ENCODE measurements around the gene MYO16. TPM values are rescaled to one million over a fixed set of nuclear protein-coding genes. Genes with fewer than 3 reads are reported as not detected.

The MYO16 gene
- total and polyA plus RNA-seq, 2 of the 4 experiments (the other 2 are of a cell fraction): under 0.01 to 0.03 TPM

DNA sequence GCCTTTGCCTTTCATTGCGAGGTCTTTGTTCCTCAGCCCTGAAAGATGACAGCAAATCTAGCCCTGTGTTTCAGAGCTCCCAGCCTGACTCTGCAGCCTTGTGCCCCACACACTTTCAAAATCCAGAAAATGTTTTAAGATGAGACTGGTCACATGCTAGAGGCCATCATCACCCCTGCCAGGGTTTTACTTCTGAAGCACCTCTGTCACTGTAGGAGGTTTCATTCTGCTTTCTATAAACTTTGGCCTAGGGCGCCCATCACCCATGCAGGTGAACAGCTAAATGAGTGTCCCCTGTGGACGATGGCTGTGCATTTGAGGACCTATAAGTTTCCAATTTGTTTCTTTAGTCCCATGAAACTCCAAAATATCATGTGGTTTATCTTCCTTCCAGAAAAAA, 574.2 kb downstream of the MYO16 start:
- POLR2A ChIA-PET (ENCODE audit: unreplicated experiment): no interaction called here
- no peak overlapping the region for H4K91ac ChIP-seq (ENCODE audit: insufficient read depth, low read depth, low read length)
- no peak overlapping the region for H2AK5ac ChIP-seq (ENCODE audit: low read depth, low read length)
- H4K8ac ChIP-seq (ENCODE audit: low read depth in 2 of 2, low read length in 2 of 2): no peak overlapping the region; a peak in 1 of 4 replicates
- no peak for DNase-seq
- H3K36me3 ChIP-seq (ENCODE audit: control insufficient read depth, insufficient read depth, low read length): no peaks in the 10 kb centered on the region
- H3K27me3 ChIP-seq (ENCODE audit: control insufficient read depth, insufficient read depth, low read length): no peaks in the 10 kb centered on the region
- CTCF ChIA-PET: no interaction called here
- H3K9me1 ChIP-seq (ENCODE audit: insufficient read depth, low read length): peaks cover 2% of the 10 kb centered on the region
- ATAC-seq (ENCODE audit: low read depth): no peak
- no peak overlapping the region for H3K4me3 ChIP-seq (ENCODE audit: insufficient read depth, low read depth, low read length)
- H3K4me2 ChIP-seq (ENCODE audit: low read depth, low read length): no peak overlapping the region
- H2BK15ac ChIP-seq (ENCODE audit: low read depth, low read length): no peak overlapping the region; the same call in 2 of the 3 replicates
- H3K56ac ChIP-seq (ENCODE audit: extremely low read depth, insufficient read depth, low read length): no peak overlapping the region
- no peak overlapping the region for H4K5ac ChIP-seq (ENCODE audit: low read depth, low read length)
- dilution Hi-C loops (cut with HindIII; ENCODE audit: low sequenced_read_pairs, unreplicated experiment): no loop called here
- in situ Hi-C loops (cut with MboI; ENCODE audit: low sequenced_read_pairs): no loop called here
- no peak overlapping the region for H2BK5ac ChIP-seq (ENCODE audit: low read depth, low read length, poor library complexity, severe bottlenecking)
- H3K27ac ChIP-seq (ENCODE audit: insufficient read depth, low read length): no peak overlapping the region
- H2AK9ac ChIP-seq (replicated peaks; ENCODE audit: low read depth, low read length, poor library complexity): no peak overlapping the region
- H3K79me1 ChIP-seq (ENCODE audit: low read depth in 1 of 2, low read length in 2 of 2): no peaks in the 10 kb centered on the region
- TF ChIP-seq CEBPB (IDR thresholded peaks at IDR 0.05; ENCODE audit: low read depth, low read length) (no peak), NFE2L2 (IDR thresholded peaks at IDR 0.05; ENCODE audit: low read depth, low read length) (no peak), FOS (IDR thresholded peaks at IDR 0.05; ENCODE audit: low read depth, low read length) (no peak), MAFK (IDR thresholded peaks at IDR 0.05; ENCODE audit: low read depth, low read length) (no peak), CHD1 (IDR thresholded peaks at IDR 0.05; ENCODE audit: low read depth, low read length) (no peak)
- TF ChIP-seq, protein P1, sequence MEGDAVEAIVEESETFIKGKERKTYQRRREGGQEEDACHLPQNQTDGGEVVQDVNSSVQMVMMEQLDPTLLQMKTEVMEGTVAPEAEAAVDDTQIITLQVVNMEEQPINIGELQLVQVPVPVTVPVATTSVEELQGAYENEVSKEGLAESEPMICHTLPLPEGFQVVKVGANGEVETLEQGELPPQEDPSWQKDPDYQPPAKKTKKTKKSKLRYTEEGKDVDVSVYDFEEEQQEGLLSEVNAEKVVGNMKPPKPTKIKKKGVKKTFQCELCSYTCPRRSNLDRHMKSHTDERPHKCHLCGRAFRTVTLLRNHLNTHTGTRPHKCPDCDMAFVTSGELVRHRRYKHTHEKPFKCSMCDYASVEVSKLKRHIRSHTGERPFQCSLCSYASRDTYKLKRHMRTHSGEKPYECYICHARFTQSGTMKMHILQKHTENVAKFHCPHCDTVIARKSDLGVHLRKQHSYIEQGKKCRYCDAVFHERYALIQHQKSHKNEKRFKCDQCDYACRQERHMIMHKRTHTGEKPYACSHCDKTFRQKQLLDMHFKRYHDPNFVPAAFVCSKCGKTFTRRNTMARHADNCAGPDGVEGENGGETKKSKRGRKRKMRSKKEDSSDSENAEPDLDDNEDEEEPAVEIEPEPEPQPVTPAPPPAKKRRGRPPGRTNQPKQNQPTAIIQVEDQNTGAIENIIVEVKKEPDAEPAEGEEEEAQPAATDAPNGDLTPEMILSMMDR (conservative IDR thresholded peaks at IDR 0.05; ENCODE audit: low read depth, low read length): no peak
- H3K4ac ChIP-seq (ENCODE audit: low read depth, low read length): no peak overlapping the region
- no peak overlapping the region for H3K14ac ChIP-seq (replicated peaks; ENCODE audit: low read depth, low read length)
- H4K20me1 ChIP-seq (ENCODE audit: insufficient read depth, low read length): no peaks in the 10 kb centered on the region
- 0 out of 2 replicates have a peak overlapping the region, but pooled peaks have one; percentile 25 for H2BK20ac ChIP-seq (ENCODE audit: low read depth, low read length)
- no peak overlapping the region for H2AFZ ChIP-seq (replicated peaks; ENCODE audit: low read length, poor library complexity)
- BruUV-seq (replicated peaks): no TSS peak
- no peaks in the 10 kb centered on the region for H3K9me3 ChIP-seq (ENCODE audit: control insufficient read depth, insufficient read depth, low read length)
- no peak overlapping the region for H3K9ac ChIP-seq (ENCODE audit: low read depth, low read length)
- H3K18ac ChIP-seq (ENCODE audit: low read depth, low read length): no peak overlapping the region
- intact Hi-C loops (cut with micrococcal nuclease): no loop called here
- no peaks in the 10 kb centered on the region; the same call in 1 of the 2 replicates for H3K4me1 ChIP-seq (ENCODE audit: control insufficient read depth, insufficient read depth, low read length)
- WGBS, 2 experiments (ENCODE audit: extremely low coverage in 2 of 2, insufficient read length in 1 of 2): 100% methylated on average over 1 of the region's 3 CpGs; no CpG with 5 or more reads in 1 of the 2 experiments
- 0 out of 2 replicates have a peak overlapping the region, but pooled peaks have one; percentile 10 for H2BK120ac ChIP-seq (ENCODE audit: low read depth, low read length)
- no peak overlapping the region for H3K23ac ChIP-seq (ENCODE audit: low read depth, low read length)
